Pancreas (tissue), 10 donors: ENCODE results near the gene CITED4. TPM values are rescaled to one million over a fixed set of nuclear protein-coding genes. Genes with fewer than 3 reads are reported as not detected.
A peak's percentile ranks its signal among the peaks of the same experiment; 100 is the strongest.

Experiments
- ATAC-seq, 4 donors: fragments of 200-7000 bp; cut with Tn5 transposase; one replicate each; pipeline versions ENCODE4 v1.8.0 to v1.9.1; 2020; ENCODE audit warnings: mild to moderate bottlenecking in 4 of 4, moderate library complexity in 4 of 4
- DNase-seq, 6 donors: peaks; one replicate each; pipeline ENCODE4 v3.0.0-alpha.2; 2020
- FAIRE-seq: peaks from 2 replicates; lab custom pipeline; 2012; peaks lifted over from hg19 to GRCh38; lab: Jason Lieb, UNC
- H3K27ac ChIP-seq, 4 donors: fragments of 200-600 bp; sonication (generic); 1 replicate in 3 of 4; 2 replicates in 1 of 4; pipeline versions ENCODE4 v1.5.0 to v1.8.0; 2020
- H3K27me3 ChIP-seq, 4 donors: fragments of 200-600 bp; one replicate each; pipeline ENCODE4 v1.8.0; 2021
- H3K36me3 ChIP-seq, 3 donors: fragments of 200-600 bp; sonication (generic) in 1 of 3; one replicate each; pipeline versions ENCODE4 v1.5.0 to v1.8.0; 2020 to 2021
- H3K4me1 ChIP-seq, 3 donors: fragments of 200-600 bp; one replicate each; pipeline ENCODE4 v1.8.0; 2021
- H3K4me3 ChIP-seq, 4 donors: fragments of 200-600 bp; sonication (generic) in 2 of 4; one replicate each; pipeline versions ENCODE4 v1.5.0 to v1.8.0; 2020 to 2021
- H3K9me3 ChIP-seq, 4 donors: fragments of 200-600 bp; one replicate each; pipeline ENCODE4 v1.8.0; 2021
- WGBS, 2 donors: extraction: QIAGEN DNeasy Blood & Tissue Kit; methylation state at CpG; one replicate each; pipeline ENCODE4 v1.1.7; 2013; 5-methylcytosine and 5-hydroxymethylcytosine counted together
- intact Hi-C, 3 donors: fragments of 100-400 bp; cut with DNase I; formaldehyde crosslinking; loops; one replicate each; pipeline versions ENCODE4 v1.11.1 to v1.14.2; 2022
- polyA plus RNA-seq, 2 donors: library from polyadenylated mRNA; stranded (reverse); fragments of 200-250 nt; gene quantifications; one replicate each; pipeline ENCODE4 v1.2.3, GENCODE V29; 2013
- total RNA-seq, 6 donors: library from RNA; stranded (reverse); fragmentation: NEBNext Ultra II Directional in 4 of 6; extraction: Animal tissue kit (Norgen Biotek cat#: 25700) in 4 of 6; gene quantifications; one replicate each; pipeline versions ENCODE4 v1.2.1 to v1.2.4, GENCODE V29; 2021 to 2023
- TF ChIP-seq, protein P1 (sequence below), 4 donors: fragments of 200-600 bp; sonication (generic) in 3 of 4; IDR thresholded peaks; one replicate each; pipeline versions ENCODE4 v1.5.0 to v1.8.0; 2021; ENCODE audit warnings: antibody characterized with exemption in 4 of 4
- donor health status: healthy with polysubstance abuse.
- donor health status: DM: no; HTN: no; CAD: no; lungs with moderate emphysema.
- donor health status: DM: no; HTN: no; CAD: no.
- donor health status: control.
- donor health status: control.
- donor health status: Bipolar disorder and iron deficiency.
- donor health status: DM: yes; HTN: yes; CAD: no.
- donor health status: DM: no; HTN: no; CAD: no.
- donor health status: DM: no; HTN: no; CAD: no.
- donor health status: DM: yes; HTN: yes; CAD: no.

CITED4 gene
- total and polyA plus RNA-seq, 8 donors = 41.1 to 81.2 (median 51.1) TPM

- intact Hi-C loops = loop anchor here in 1 of 3 donors (5.0 kb wide), 1 partner anchor 99 kb away; no protein-coding TSS in a partner anchor
- ATAC-seq (no peak), DNase-seq (no peak), FAIRE-seq (no peak)
- H3K4me3 ChIP-seq = no peak overlapping the region
- no peaks in the 10 kb centered on the region for H3K36me3 ChIP-seq
- no peak overlapping the region for H3K27ac ChIP-seq
- H3K4me1 ChIP-seq = peaks cover 9 to 24% (median 14%) of the 10 kb centered on the region in 3 donors
- no peaks in the 10 kb centered on the region for H3K27me3 ChIP-seq
- no peaks in the 10 kb centered on the region for H3K9me3 ChIP-seq
- TF ChIP-seq, protein P1, sequence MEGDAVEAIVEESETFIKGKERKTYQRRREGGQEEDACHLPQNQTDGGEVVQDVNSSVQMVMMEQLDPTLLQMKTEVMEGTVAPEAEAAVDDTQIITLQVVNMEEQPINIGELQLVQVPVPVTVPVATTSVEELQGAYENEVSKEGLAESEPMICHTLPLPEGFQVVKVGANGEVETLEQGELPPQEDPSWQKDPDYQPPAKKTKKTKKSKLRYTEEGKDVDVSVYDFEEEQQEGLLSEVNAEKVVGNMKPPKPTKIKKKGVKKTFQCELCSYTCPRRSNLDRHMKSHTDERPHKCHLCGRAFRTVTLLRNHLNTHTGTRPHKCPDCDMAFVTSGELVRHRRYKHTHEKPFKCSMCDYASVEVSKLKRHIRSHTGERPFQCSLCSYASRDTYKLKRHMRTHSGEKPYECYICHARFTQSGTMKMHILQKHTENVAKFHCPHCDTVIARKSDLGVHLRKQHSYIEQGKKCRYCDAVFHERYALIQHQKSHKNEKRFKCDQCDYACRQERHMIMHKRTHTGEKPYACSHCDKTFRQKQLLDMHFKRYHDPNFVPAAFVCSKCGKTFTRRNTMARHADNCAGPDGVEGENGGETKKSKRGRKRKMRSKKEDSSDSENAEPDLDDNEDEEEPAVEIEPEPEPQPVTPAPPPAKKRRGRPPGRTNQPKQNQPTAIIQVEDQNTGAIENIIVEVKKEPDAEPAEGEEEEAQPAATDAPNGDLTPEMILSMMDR (IDR thresholded peaks at IDR 0.05) = no peak
- WGBS, 2 donors = 86 to 89% methylated on average over 13 of the region's 13 CpGs
These were observed 8.9 kb downstream of the CITED4 start for GRCh38 chr1:40853113-40853884.

GRCh38 chr1:40851643-40852042 lies 10.5 kb downstream of the CITED4 start:
- Histone ChIP-seq H3K27ac (no peak overlapping the region), H3K36me3 (no peaks in the 10 kb centered on the region), H3K9me3 (no peaks in the 10 kb centered on the region), H3K27me3 (no peaks in the 10 kb centered on the region), H3K4me1 (peaks cover 9 to 28% (median 14%) of the 10 kb centered on the region in 3 donors), H3K4me3 (no peak overlapping the region)
- FAIRE-seq (no peak), DNase-seq (no peak), ATAC-seq (no peak)
- intact Hi-C loops = loop anchor here in 1 of 3 donors (5.0 kb wide), 1 partner anchor 101 kb away; no protein-coding TSS in a partner anchor
- TF ChIP-seq, protein P1 (IDR thresholded peaks at IDR 0.05) = no peak
- 88 to 96% methylated on average over 6 of the region's 6 CpGs for WGBS, 2 donors

- peaks cover 9 to 20% (median 9%) of the 10 kb centered on the region in 3 donors for H3K4me1 ChIP-seq
- ATAC-seq (peak; percentile 78 to 90 (median 82)), FAIRE-seq (no peak), DNase-seq (peak in 5 of 6 donors; percentile 52 to 84 (median 68))
- WGBS, 2 donors = 11% methylated on average over 12 of the region's 12 CpGs
- H3K36me3 ChIP-seq = no peaks in the 10 kb centered on the region
- no peak overlapping the region for H3K4me3 ChIP-seq
- intact Hi-C loops = loop anchor here in 2 of 3 donors (5.0 to 10.0 kb wide), 2 partner anchors 102 to 225 kb away; no protein-coding TSS in a partner anchor
- H3K27me3 ChIP-seq = no peaks in the 10 kb centered on the region
- TF ChIP-seq, protein P1 (IDR thresholded peaks at IDR 0.05) = peak; percentile 72 to 94 (median 86)
- H3K9me3 ChIP-seq = no peaks in the 10 kb centered on the region
- peak overlapping the region in 1 of 4 donors; percentile 65 for H3K27ac ChIP-seq
These were observed 12.2 kb downstream of the CITED4 start for GRCh38 chr1:40849801-40850592.

DNA sequence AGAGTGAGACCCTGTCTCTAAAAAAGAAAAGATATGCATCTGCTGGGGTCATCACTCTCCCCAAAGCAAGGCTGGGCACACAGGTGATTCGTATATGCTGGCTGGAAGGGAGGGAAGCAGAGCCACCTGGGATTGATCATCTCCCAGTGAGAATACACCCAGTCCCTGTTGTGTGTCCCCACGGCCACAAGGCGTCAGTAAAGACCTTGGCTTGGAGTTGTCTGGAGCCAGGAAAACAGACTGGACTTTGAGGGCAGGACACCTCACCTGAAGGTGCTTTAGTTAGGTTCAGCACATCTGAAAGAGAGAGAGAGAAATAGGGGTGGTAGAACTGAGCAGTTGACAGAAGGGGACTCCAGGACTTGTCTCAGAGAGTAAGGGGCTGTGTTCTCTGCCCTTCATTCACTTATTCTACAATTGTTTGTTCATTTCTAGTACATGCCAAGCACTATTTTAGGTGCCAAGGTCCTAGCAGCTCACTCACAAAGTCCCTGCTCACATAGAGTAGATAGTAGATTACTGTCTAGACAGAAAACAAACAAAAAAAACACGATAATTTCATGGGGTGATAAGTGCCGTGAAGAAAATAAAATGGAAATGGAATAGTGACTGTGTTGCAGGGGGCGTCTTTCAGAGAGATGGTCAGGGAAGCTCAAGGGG lies 13.5 kb downstream of the CITED4 start:
- ATAC-seq (peak; percentile 89 to 95 (median 94)), DNase-seq (peak; percentile 76 to 87 (median 80)), FAIRE-seq (no peak)
- Histone ChIP-seq H3K36me3 (no peaks in the 10 kb centered on the region), H3K27ac (peak overlapping the region in 2 of 4 donors; percentile 28 to 65), H3K4me3 (no peak overlapping the region), H3K4me1 (peaks cover 9 to 20% (median 9%) of the 10 kb centered on the region in 3 donors), H3K9me3 (no peaks in the 10 kb centered on the region), H3K27me3 (no peaks in the 10 kb centered on the region)
- 13 to 15% methylated on average over 6 of the region's 6 CpGs for WGBS, 2 donors
- TF ChIP-seq, protein P1 (IDR thresholded peaks at IDR 0.05) = peak; percentile 72 to 82 (median 79)
- intact Hi-C loops = loop anchor here in 1 of 3 donors (5.0 to 10.0 kb wide), 2 partner anchors 104 to 224 kb away; no protein-coding TSS in a partner anchor
